ENCODE data around the gene DHTKD1.

The DHTKD1 gene

DNA sequence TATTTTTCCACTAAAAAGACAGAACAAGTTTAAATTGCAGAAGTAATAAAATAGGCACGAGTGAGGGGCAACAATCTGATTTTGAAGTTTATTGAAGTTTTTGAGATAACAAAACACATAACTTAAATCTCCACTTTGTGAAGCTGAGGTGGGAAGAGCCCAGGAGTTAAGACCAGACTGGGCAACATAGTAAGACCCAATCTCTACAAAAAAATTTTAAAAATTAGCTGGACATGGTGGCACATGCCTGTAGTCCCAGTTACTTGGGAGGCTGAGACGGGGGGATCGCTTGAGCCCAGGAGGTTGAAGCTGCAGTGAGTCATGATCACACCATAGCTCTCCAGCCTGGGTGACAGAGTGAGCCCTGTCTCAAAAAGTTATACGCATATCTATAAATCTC lies 37.4 kb upstream of the DHTKD1 start:
- DNase-seq (ENCODE audit: extremely low read depth, low read depth) = no peak
- TF ChIP-seq, protein P1, sequence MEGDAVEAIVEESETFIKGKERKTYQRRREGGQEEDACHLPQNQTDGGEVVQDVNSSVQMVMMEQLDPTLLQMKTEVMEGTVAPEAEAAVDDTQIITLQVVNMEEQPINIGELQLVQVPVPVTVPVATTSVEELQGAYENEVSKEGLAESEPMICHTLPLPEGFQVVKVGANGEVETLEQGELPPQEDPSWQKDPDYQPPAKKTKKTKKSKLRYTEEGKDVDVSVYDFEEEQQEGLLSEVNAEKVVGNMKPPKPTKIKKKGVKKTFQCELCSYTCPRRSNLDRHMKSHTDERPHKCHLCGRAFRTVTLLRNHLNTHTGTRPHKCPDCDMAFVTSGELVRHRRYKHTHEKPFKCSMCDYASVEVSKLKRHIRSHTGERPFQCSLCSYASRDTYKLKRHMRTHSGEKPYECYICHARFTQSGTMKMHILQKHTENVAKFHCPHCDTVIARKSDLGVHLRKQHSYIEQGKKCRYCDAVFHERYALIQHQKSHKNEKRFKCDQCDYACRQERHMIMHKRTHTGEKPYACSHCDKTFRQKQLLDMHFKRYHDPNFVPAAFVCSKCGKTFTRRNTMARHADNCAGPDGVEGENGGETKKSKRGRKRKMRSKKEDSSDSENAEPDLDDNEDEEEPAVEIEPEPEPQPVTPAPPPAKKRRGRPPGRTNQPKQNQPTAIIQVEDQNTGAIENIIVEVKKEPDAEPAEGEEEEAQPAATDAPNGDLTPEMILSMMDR (IDR thresholded peaks at IDR 0.05; ENCODE audit: low read depth, low read length) = no peak

DNA sequence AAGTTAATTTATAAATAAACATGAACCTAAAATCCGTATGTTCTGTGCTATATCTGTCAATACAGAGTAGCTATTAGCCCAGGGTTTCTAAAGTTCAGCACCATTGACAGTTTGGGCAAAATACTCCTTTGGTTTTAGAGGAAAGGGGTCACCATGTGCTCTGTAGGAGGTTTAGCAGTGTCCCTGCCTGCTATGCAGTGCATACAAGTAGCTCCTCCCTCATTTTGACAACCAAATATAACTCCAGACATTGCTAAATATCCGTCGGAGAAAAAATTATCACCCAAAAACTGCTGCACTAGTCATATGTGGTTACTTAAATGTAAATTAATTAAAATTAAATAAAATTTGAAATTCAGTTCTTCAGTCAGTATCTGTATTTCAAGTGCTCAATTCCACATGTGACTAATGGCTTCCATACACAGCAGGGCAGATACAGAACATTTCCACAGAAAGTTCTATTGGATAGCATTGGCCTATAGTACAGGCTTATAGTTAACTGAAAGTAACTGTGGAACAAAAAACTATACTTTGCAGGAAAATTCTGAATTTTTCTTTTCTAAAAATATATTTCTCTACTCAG lies 32.6 kb upstream of the DHTKD1 start:
- no peak for DNase-seq (ENCODE audit: extremely low read depth, low read depth)
- TF ChIP-seq, protein P1 (IDR thresholded peaks at IDR 0.05; ENCODE audit: low read depth, low read length) = no peak

DNA sequence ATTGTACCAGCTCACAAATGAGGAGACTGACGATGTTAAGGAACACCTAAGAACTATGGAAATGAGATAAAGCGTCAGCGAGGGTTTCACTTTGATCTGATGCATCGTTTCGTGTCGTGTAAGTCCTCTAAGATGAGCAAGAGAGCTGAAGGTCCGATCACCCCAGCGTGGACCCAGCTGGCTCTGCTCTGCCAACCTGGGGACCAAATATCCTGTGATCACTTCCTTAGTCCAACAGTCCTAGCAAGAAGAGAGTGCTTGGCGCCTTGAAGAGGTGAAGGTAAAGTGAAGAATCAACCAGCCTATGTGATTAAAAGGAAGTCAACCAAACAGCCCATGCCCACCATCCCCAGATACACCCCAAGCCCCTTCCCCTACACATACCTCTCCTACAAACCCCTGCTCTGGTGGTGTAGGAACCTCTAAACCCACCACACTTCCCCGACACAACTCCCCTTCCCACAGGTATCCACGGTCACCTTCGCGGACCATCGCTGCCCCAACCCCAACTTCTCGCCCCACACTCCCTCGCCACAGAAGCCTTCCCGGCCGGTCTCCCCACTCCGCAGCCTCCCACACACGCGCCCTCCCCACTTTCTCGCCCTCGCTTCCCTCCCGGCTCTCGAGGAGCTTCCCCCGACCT lies 26.9 kb upstream of the DHTKD1 start:
- DNase-seq (ENCODE audit: extremely low read depth, low read depth) = no peak
- TF ChIP-seq, protein P1 (IDR thresholded peaks at IDR 0.05; ENCODE audit: low read depth, low read length) = no peak

DNA sequence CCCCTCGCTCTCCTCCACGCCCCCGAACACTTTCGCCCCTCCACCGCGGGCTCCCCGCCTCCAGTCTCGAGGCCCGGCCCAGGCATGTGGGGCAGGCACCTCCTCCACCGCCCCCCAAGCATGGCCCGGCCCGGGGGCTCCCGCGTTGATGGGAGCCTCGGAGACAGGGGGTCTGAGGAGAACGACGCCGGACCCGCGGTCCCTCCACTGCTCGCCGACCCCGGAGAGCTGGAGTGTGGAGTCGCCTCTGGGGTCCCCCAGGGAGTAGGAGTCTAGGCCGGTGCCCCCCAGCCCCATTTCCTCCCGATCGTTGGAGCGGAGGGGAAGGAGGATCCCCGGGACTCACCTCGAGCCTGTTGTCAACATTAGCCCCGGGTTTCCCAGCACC lies 26.4 kb upstream of the DHTKD1 start:
- TF ChIP-seq, protein P1 (IDR thresholded peaks at IDR 0.05; ENCODE audit: low read depth, low read length) = no peak
- DNase-seq (ENCODE audit: extremely low read depth, low read depth) = no peak

DNA sequence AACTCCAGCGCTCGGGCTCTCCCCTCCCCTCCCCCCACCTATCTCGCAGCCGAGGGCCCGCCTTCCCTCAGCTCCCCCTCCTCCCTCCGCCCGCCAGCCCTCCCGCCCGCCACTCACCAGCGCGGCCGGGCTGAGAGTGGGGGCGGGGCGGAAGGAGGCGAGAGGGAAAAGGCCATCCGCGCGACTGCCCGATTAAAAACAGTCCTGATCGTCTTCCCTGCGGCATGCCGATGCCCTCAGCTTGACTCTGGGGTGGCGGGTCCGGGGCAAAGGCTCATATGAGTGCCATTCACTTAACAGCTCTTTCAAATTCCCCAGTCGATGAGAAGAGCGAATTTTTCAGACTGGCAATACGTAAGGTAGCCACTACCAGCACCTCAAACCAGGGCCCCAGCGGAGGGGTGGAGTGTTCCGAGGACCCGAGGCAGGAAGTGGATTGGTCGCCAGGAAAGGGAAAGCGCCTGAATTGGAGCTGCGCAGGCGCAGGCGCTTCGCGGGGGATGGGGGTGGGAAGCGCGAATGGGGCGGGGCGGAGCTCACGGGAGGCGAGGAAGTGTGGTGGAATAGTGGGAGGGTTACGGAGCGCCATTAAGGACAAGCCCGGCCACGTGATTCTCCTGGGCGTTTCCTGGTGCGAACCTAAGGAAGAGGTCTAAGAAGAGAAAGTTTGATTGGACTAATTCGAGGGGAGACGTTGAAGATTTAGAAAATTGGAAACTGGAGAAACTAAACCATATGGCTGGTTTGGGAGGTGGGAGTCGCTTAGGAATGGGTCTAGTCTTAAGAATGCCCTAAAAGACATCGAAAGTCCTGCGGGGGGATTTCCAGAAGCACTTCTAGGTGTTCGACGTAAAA lies 25.7 kb upstream of the DHTKD1 start, which contains the start of gene UPF2:
TSS of gene UPF2 (minus strand) at position 13 of the 855 bp plus-strand sequence. CDS start 7,386 bp downstream, outside the sequence.
- TF ChIP-seq, protein P1 (IDR thresholded peaks at IDR 0.05; ENCODE audit: low read depth, low read length) = no peak
- DNase-seq (ENCODE audit: extremely low read depth, low read depth) = peak; percentile 98

DNA sequence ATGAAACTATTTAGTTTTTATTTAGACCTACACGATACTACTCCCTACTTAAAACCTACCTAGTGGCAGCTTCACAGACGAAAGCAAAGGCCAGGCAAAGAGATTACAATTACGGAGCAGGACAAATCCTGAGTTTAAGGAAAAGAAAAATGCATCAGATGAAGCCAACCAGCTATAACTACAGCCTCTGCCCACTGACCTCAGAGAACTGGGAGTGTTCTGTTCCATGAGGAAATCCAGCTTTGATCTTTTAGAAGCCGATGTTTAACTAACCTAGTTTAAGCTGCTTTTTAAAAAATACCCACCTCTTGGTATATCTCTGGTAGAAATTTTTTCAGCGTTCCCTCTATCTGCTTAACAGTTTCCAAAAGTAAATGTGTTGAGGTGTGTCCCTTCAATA lies 23.2 kb upstream of the DHTKD1 start:
- DNase-seq (ENCODE audit: extremely low read depth, low read depth) = no peak
- TF ChIP-seq, protein P1 (IDR thresholded peaks at IDR 0.05; ENCODE audit: low read depth, low read length) = no peak

DNA sequence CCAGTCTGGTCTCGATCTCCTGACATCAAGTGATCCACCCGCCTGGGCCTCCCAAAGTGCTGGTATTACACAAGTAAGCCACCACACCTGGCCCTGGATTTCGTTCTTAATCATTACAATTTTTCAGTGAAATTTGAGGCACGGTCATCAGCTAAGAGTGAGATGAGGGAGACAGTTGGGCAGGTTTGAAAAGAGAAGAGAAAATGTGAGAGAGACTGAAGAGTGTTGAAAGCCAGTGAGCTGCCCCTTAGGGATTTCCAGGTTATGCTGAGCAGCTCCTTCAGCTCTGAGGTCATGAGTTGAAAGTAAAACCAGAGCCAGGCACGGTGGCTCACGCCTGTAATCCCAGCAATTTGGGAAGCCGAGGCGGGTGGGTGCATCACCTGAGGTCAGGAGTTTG lies 20.2 kb upstream of the DHTKD1 start:
- DNase-seq (ENCODE audit: extremely low read depth, low read depth) = no peak
- TF ChIP-seq, protein P1 (IDR thresholded peaks at IDR 0.05; ENCODE audit: low read depth, low read length) = no peak
